G401.6 (cell line): ENCODE data around the gene DUSP1.
"Not testable (repeated sequence)": the region's sequence is repeated elsewhere in the genome, so short reads cannot be mapped to it uniquely, and the experiment has no call there.

ENCODE experiments used
- FAIRE-seq: peaks from 2 replicates; lab custom pipeline; 2012; peaks lifted over from hg19 to GRCh38; lab: Jason Lieb, UNC

The DUSP1 gene

GRCh38 chr5:172770675-172771438 lies at the start of gene DUSP1:
Gene DUSP1, minus strand, starts transcription at chr5:172771195. Its CDS starts 243 bp downstream, at chr5:172770952.
- no peak for FAIRE-seq

- FAIRE-seq: no peak
Observed at GRCh38 chr5:172820046-172820767, 49.2 kb upstream of the DUSP1 start.

GRCh38 chr5:172819569-172819968 lies 48.6 kb upstream of the DUSP1 start:
- no peak for FAIRE-seq

GRCh38 chr5:172818081-172818480 lies 47.1 kb upstream of the DUSP1 start:
- FAIRE-seq: no peak

- no peak for FAIRE-seq
Observed at GRCh38 chr5:172817664-172818063, 46.7 kb upstream of the DUSP1 start.

- no peak for FAIRE-seq
Observed at GRCh38 chr5:172816925-172817562, 46.0 kb upstream of the DUSP1 start.

- no peak for FAIRE-seq
Observed at GRCh38 chr5:172815631-172816030, 44.6 kb upstream of the DUSP1 start.

- FAIRE-seq: not testable (repeated sequence)
Observed at GRCh38 chr5:172810996-172811395, 40.0 kb upstream of the DUSP1 start.

- FAIRE-seq: no peak
Observed at GRCh38 chr5:172809774-172810173, 38.8 kb upstream of the DUSP1 start.

- no peak for FAIRE-seq
Observed at GRCh38 chr5:172807766-172808311, 36.8 kb upstream of the DUSP1 start.

GRCh38 chr5:172806897-172807672 lies 36.1 kb upstream of the DUSP1 start:
- no peak for FAIRE-seq

- FAIRE-seq: no peak
Observed at GRCh38 chr5:172805736-172806255, 34.8 kb upstream of the DUSP1 start.

GRCh38 chr5:172805018-172805683 lies 34.2 kb upstream of the DUSP1 start:
- FAIRE-seq: no peak

- no peak for FAIRE-seq
Observed at GRCh38 chr5:172802567-172803176, 31.7 kb upstream of the DUSP1 start.

GRCh38 chr5:172802112-172802511 lies 31.1 kb upstream of the DUSP1 start:
- FAIRE-seq: no peak

- FAIRE-seq: no peak
Observed at GRCh38 chr5:172801179-172801671, 30.2 kb upstream of the DUSP1 start.

GRCh38 chr5:172800088-172800551 lies 29.1 kb upstream of the DUSP1 start:
- no peak for FAIRE-seq

GRCh38 chr5:172799416-172799815 lies 28.4 kb upstream of the DUSP1 start:
- no peak for FAIRE-seq

GRCh38 chr5:172798422-172799215 lies 27.6 kb upstream of the DUSP1 start:
- no peak for FAIRE-seq

- no peak for FAIRE-seq
Observed at GRCh38 chr5:172797771-172798191, 26.8 kb upstream of the DUSP1 start.
